ENCODE results near the gene MAN1C1. TPM values are rescaled to one million over a fixed set of nuclear protein-coding genes. Genes with fewer than 3 reads are reported as not detected.
A peak's percentile ranks its signal among the peaks of the same experiment; 100 is the strongest.

The MAN1C1 gene
- total RNA-seq, 1 donor from 2014 or later, result 22.6 TPM

- Mint-ChIP-seq H3K4me3 (no peak overlapping the region), H3K9me3 (no peaks in the 10 kb centered on the region), H3K27me3 (ENCODE audit: low read depth) (peaks cover 31% of the 10 kb centered on the region), H3K36me3 (ENCODE audit: low read depth) (no peaks in the 10 kb centered on the region), H3K27ac (ENCODE audit: unreplicated experiment) (no peak overlapping the region), H3K4me1 (peaks cover 9% of the 10 kb centered on the region)
- TF ChIP-seq CTCF (conservative IDR thresholded peaks at IDR 0.05), result no peak
- no peak for DNase-seq (ENCODE audit: low read depth, low spot score)
Observed at GRCh38 chr1:25609921-25610320, 6.7 kb upstream of the MAN1C1 start.

- no peak overlapping the region for H3K27ac Mint-ChIP-seq (ENCODE audit: unreplicated experiment)
- no peaks in the 10 kb centered on the region for H3K9me3 Mint-ChIP-seq
- no peak for DNase-seq (ENCODE audit: low read depth, low spot score)
Observed at GRCh38 chr1:25610822-25611630, 5.6 kb upstream of the MAN1C1 start.

GRCh38 chr1:25611843-25612242, 4.7 kb upstream of the MAN1C1 start:
- Mint-ChIP-seq H3K27ac (ENCODE audit: unreplicated experiment) (no peak overlapping the region), H3K4me1 (peaks cover 14% of the 10 kb centered on the region), H3K27me3 (ENCODE audit: low read depth) (peaks cover 33% of the 10 kb centered on the region), H3K9me3 (no peaks in the 10 kb centered on the region), H3K4me3 (no peak overlapping the region), H3K36me3 (ENCODE audit: low read depth) (no peaks in the 10 kb centered on the region)
- no peak for DNase-seq (ENCODE audit: low read depth, low spot score)
- TF ChIP-seq CTCF (conservative IDR thresholded peaks at IDR 0.05), result no peak

More at GRCh38 chr1:25610822-25611630, 5.6 kb upstream of the MAN1C1 start:
- no peak for TF ChIP-seq CTCF (conservative IDR thresholded peaks at IDR 0.05)
- Mint-ChIP-seq H3K27me3 (ENCODE audit: low read depth) (peaks cover 33% of the 10 kb centered on the region), H3K4me1 (peaks cover 14% of the 10 kb centered on the region), H3K36me3 (ENCODE audit: low read depth) (no peaks in the 10 kb centered on the region), H3K4me3 (no peak overlapping the region)

- Mint-ChIP-seq H3K36me3 (ENCODE audit: low read depth) (no peaks in the 10 kb centered on the region), H3K4me3 (no peak overlapping the region), H3K27me3 (ENCODE audit: low read depth) (peaks cover 33% of the 10 kb centered on the region), H3K4me1 (peaks cover 14% of the 10 kb centered on the region), H3K27ac (ENCODE audit: unreplicated experiment) (no peak overlapping the region), H3K9me3 (no peaks in the 10 kb centered on the region)
- no peak for DNase-seq (ENCODE audit: low read depth, low spot score)
- no peak for TF ChIP-seq CTCF (conservative IDR thresholded peaks at IDR 0.05)
Observed at GRCh38 chr1:25612421-25612820, 4.2 kb upstream of the MAN1C1 start.

- Mint-ChIP-seq H3K9me3 (no peaks in the 10 kb centered on the region), H3K27me3 (ENCODE audit: low read depth) (peaks cover 33% of the 10 kb centered on the region), H3K36me3 (ENCODE audit: low read depth) (no peaks in the 10 kb centered on the region), H3K4me3 (peak overlapping the region; percentile 52), H3K4me1 (peaks cover 15% of the 10 kb centered on the region), H3K27ac (ENCODE audit: unreplicated experiment) (no peak overlapping the region)
- DNase-seq (ENCODE audit: low read depth, low spot score), result no peak
- no peak for TF ChIP-seq CTCF (conservative IDR thresholded peaks at IDR 0.05)
Observed at GRCh38 chr1:25613091-25613490, 3.5 kb upstream of the MAN1C1 start.

Measured in neural crest cell (in vitro differentiated cells).